Parathyroid adenoma (tissue), 2 donors: ENCODE data around the gene LMBR1.
A peak's percentile ranks its signal among the peaks of the same experiment; 100 is the strongest.
"Not testable (repeated sequence)": the region's sequence is repeated elsewhere in the genome, so short reads cannot be mapped to it uniquely, and the experiment has no call there.

ENCODE experiments used
- H2AFZ ChIP-seq: fragments of 300-600 bp; sonication (generic); one replicate; pipeline ENCODE4 v1.7.0; 2017; ENCODE audit warnings: antibody characterized with exemption, mild to moderate bottlenecking
- H3K27ac ChIP-seq: fragments of 300-600 bp; sonication (generic); one replicate; pipeline ENCODE4 v1.7.0; 2017
- H3K27me3 ChIP-seq: fragments of 300-600 bp; sonication (generic); one replicate; pipeline ENCODE4 v1.7.0; 2017; ENCODE audit warnings: low read length; ENCODE audit not compliant: control insufficient read depth, insufficient read depth
- H3K36me3 ChIP-seq: fragments of 300-600 bp; sonication (generic); one replicate; pipeline ENCODE4 v1.7.0; 2017; ENCODE audit warnings: low read length; ENCODE audit not compliant: control insufficient read depth, insufficient read depth
- H3K4me1 ChIP-seq: fragments of 300-600 bp; sonication (generic); one replicate; pipeline ENCODE4 v1.7.0; 2017; ENCODE audit warnings: control low read depth
- H3K4me2 ChIP-seq: fragments of 300-600 bp; sonication (generic); one replicate; pipeline ENCODE4 v1.7.0; 2017; ENCODE audit warnings: low read length
- H3K4me3 ChIP-seq: fragments of 300-600 bp; sonication (generic); one replicate; pipeline ENCODE4 v1.7.0; 2017; ENCODE audit warnings: low read depth, low read length
- H3K79me2 ChIP-seq: fragments of 300-600 bp; sonication (generic); one replicate; pipeline ENCODE4 v1.7.0; 2017; ENCODE audit warnings: control low read depth
- H3K9ac ChIP-seq: fragments of 300-600 bp; sonication (generic); one replicate; pipeline ENCODE4 v1.7.0; 2017; ENCODE audit warnings: mild to moderate bottlenecking
- H3K9me3 ChIP-seq: fragments of 300-600 bp; sonication (generic); one replicate; pipeline ENCODE4 v1.7.0; 2017; ENCODE audit warnings: low read length; ENCODE audit not compliant: control insufficient read depth
- TF ChIP-seq, protein P1 (sequence below): fragments of 300-600 bp; sonication (generic); IDR thresholded peaks from one replicate; pipeline ENCODE4 v1.7.0; 2017; ENCODE audit warnings: antibody characterized with exemption, mild to moderate bottlenecking
- donor health status: primary hyperparathyroidism.

LMBR1 gene

DNA sequence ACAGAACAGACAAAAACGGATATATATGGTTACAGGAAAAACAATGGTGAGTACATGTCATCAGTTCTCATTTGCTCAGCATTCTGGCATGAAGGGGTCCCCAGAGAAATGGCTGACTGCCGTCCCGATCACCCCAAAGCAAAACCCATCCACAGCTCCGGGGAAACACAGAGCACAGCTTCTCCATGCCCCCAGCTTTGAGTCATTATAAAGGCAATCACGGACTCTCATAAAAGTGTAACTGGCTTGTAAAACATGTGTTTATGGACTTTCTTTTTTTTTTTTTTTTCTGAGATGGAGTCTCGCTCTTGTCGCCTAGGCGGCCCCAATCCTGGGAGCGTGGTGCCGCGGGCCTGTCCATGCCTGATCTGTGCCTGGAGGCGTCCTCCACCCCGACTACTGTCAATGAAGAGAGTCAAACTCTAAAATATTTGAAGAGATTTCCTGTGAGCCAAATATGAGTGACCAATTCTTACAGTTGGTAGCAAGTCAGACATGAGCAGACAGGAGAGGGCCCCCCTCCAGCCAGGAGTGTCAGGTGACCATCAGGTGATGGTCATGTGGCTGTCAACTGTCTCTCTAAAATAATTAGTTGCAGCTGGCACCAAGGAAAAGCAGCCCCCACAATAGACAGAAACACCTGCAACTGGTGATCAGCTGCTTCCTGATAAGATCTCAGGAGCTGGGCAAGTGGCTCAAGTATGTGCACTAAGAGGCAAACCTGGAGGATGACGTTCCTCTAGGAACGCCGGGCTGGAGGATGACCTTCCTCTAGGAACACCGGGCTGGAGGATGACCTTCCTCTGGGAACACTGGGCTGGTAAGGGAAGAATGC lies 34.8 kb upstream of the LMBR1 start:
- Histone ChIP-seq H3K4me3 (no peak overlapping the region), H3K79me2 (no peaks in the 10 kb centered on the region), H3K9ac (no peak overlapping the region), H3K27ac (no peak overlapping the region), H3K4me2 (peak overlapping the region; percentile 29), H3K27me3 (no peaks in the 10 kb centered on the region), H3K36me3 (no peaks in the 10 kb centered on the region), H3K9me3 (no peaks in the 10 kb centered on the region), H3K4me1 (peaks cover 9% of the 10 kb centered on the region), H2AFZ (peak overlapping the region; percentile 52)
- TF ChIP-seq, protein P1, sequence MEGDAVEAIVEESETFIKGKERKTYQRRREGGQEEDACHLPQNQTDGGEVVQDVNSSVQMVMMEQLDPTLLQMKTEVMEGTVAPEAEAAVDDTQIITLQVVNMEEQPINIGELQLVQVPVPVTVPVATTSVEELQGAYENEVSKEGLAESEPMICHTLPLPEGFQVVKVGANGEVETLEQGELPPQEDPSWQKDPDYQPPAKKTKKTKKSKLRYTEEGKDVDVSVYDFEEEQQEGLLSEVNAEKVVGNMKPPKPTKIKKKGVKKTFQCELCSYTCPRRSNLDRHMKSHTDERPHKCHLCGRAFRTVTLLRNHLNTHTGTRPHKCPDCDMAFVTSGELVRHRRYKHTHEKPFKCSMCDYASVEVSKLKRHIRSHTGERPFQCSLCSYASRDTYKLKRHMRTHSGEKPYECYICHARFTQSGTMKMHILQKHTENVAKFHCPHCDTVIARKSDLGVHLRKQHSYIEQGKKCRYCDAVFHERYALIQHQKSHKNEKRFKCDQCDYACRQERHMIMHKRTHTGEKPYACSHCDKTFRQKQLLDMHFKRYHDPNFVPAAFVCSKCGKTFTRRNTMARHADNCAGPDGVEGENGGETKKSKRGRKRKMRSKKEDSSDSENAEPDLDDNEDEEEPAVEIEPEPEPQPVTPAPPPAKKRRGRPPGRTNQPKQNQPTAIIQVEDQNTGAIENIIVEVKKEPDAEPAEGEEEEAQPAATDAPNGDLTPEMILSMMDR: no peak

DNA sequence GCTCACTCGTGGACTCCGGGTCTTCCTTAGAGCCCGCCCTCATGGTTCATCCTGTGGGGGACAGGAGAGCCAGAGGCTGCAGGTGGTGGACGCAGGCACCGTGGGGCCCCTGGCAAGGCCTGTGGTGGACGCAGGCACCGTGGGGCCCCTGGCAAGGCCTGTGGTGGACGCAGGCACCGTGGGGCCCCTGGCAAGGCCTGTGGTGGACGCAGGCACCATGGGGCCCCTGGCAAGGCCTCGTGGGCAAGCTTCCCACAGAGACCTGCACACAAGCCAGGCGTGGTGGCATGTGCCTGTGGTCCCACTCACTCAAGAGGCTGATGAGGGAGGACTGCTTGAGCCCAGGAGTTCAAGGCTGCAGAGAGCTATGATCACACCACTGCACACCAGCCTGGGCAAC lies 32.8 kb upstream of the LMBR1 start:
- H3K4me2 ChIP-seq, H3K36me3 ChIP-seq, H3K4me3 ChIP-seq, H3K79me2 ChIP-seq, H3K9me3 ChIP-seq, H3K4me1 ChIP-seq, H3K27ac ChIP-seq, H2AFZ ChIP-seq, H3K9ac ChIP-seq, H3K27me3 ChIP-seq: not testable (repeated sequence)

DNA sequence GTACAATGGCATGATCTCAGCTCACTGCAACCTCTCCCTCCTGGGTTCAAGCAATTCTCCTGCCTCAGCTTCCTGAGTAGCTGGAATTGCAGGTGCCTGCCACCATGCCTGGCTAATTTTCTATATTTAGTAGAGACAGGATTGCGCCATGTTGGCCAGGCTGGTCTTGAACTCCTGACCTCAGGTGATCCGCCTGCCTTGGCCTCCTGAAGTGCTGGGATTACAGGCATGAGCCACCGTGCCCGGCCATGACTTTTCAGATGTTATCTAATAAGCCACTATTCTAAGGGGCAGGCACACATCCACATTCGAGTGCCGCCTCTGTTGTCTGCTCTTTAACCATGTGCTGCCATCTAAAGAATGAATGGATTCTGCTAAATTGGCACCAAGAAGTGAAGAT lies 29.3 kb upstream of the LMBR1 start:
- not testable (repeated sequence) for H3K4me1 ChIP-seq, H3K4me3 ChIP-seq, H2AFZ ChIP-seq, H3K27me3 ChIP-seq, H3K9ac ChIP-seq, H3K27ac ChIP-seq, H3K9me3 ChIP-seq, H3K79me2 ChIP-seq, H3K4me2 ChIP-seq, H3K36me3 ChIP-seq

DNA sequence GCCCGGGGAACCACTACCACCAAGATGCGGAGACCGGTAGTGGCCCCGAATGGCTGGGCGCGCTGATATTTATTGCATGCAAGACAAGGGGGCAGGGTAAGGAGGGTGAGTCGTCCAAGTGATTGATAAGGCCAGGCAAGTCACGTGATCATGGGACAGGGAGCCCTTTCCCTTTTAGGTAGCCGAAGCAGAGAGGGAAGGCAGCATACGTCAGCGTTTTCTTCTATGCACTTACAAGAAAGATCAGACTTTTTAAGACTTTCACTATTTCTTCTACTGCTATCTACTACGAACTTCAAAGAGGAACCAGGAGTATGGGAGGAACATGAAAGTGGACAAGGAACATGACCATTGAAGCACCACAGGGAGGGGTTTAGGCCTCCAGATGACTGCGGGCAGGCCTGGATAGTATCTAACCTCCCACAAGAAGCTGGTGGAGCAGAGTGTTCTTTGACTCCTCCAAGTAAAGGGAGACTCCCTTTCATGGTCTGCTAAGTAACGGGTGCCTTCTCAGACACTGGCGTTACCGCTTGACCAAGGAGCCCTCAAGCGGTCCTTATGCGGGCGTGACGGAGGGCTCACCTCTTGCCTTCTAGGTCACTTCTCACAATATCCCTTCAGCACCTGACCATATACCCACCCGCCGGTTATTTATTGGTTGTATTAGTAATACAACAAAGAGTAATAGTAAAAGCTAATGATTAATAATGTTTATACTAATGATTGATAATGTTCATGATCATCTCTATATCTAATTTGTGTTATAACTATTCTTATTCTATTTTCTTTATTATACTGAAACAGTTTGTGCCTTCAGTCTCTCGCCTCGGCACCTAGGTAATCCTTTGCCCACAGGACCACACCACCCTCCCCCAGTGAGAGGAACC lies 27.7 kb upstream of the LMBR1 start:
- not testable (repeated sequence) for H3K36me3 ChIP-seq, H3K27ac ChIP-seq, H3K27me3 ChIP-seq, H3K79me2 ChIP-seq, H3K9ac ChIP-seq, H3K9me3 ChIP-seq, H3K4me3 ChIP-seq, H3K4me2 ChIP-seq, H3K4me1 ChIP-seq, H2AFZ ChIP-seq

DNA sequence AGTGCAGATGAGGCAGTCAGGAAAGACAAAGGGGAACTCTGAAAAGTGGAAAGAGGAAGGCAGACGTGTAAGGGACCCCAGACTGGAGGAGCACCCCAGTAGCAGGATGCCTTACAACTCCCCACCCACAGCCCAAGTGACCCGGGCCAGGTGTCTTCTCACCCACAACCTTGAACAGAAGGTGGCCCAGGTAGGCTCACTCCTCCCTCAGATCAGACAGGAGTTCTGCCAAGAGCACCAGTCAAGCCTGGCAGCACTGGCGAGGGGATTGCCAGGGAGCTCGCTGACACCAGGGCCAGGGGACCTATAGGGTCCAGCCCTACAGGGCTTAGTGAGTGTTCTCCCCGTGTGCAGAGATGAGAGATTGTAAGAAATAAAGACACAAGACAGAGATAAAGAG lies 27.1 kb upstream of the LMBR1 start:
- Histone ChIP-seq H3K9me3 (no peaks in the 10 kb centered on the region), H3K4me2 (no peak overlapping the region), H3K27ac (no peak overlapping the region)

More for the DNA sequence above, 27.1 kb upstream of the LMBR1 start:
- Histone ChIP-seq H3K4me3 (no peak overlapping the region), H3K79me2 (no peaks in the 10 kb centered on the region), H3K9ac (no peak overlapping the region), H3K4me1 (no peaks in the 10 kb centered on the region), H3K27me3 (no peaks in the 10 kb centered on the region), H2AFZ (no peak overlapping the region), H3K36me3 (no peaks in the 10 kb centered on the region)
- TF ChIP-seq, protein P1: no peak
